SK-N-SH treated with all-trans-retinoic acid at 6 μM for 48 hours (cell line): ENCODE results near the gene PKD1.
"Not testable (repeated sequence)": the region's sequence is repeated elsewhere in the genome, so short reads cannot be mapped to it uniquely, and the experiment has no call there.

Experiments used
- ESRRG ChIP-seq: fragments of 250-450 bp; sonication (Bioruptor Pico); IDR thresholded peaks from 2 replicates; pipeline ENCODE4 v1.6.1; 2021; ENCODE audit warnings: mild to moderate bottlenecking
- ISL1 ChIP-seq: fragments of 250-450 bp; sonication (Bioruptor Pico); IDR thresholded peaks from 2 replicates; pipeline ENCODE4 v2.1.2; 2022; ENCODE audit warnings: mild to moderate bottlenecking, moderate library complexity
- RARB ChIP-seq: fragments of 250-450 bp; sonication (Bioruptor Pico); IDR thresholded peaks from 2 replicates; pipeline ENCODE4 v1.8.0; 2021; ENCODE audit warnings: mild to moderate bottlenecking, moderate library complexity
- ZFP3 ChIP-seq: fragments of 250-450 bp; sonication (Bioruptor Pico); IDR thresholded peaks from 2 replicates; pipeline ENCODE4 v1.5.0; 2020; ENCODE audit warnings: mild to moderate bottlenecking, moderate library complexity
- ZNF565 ChIP-seq: fragments of 450-650 bp; formaldehyde crosslinking; conservative IDR thresholded peaks from 2 replicates; pipeline ENCODE4 v1.5.0; 2020; ENCODE audit warnings: low read depth, mild to moderate bottlenecking, moderate library complexity
- ZNF70 ChIP-seq: fragments of 450-650 bp; formaldehyde crosslinking; IDR thresholded peaks from 2 replicates; pipeline ENCODE4 v1.5.0; 2020; ENCODE audit warnings: mild to moderate bottlenecking, moderate library complexity
- TF ChIP-seq, protein P1 (sequence below): fragments of 250-450 bp; sonication (Bioruptor Pico); IDR thresholded peaks from 2 replicates; pipeline ENCODE4 v1.5.1; 2020; ENCODE audit warnings: low read depth, mild to moderate bottlenecking, moderate library complexity

DNA sequence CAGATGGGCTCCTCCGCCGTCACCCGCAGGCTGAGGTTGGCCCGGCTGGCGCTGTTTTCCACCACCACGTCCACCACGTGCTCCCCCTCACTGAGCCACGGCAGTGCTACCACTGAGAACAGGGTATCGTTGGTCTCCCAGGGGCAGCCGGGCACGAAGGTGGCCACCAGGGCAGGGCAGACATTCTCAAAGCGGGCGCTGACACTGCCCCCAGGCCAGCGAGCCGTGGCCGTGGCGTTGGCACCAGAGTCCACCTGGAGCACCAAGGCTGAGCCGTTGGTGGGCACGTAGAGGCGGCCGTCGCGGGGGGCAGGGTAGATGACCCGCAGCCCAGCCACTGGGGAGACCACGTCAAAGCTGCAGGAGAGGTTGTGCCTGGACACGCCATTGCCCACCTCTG lies 21.5 kb downstream of the PKD1 start:
- not testable (repeated sequence) for TF ChIP-seq RARB; ZFP3 (CRISPR knock-in tag); ZNF70 (CRISPR knock-in tag); ZNF565; ESRRG (CRISPR knock-in tag); ISL1 (CRISPR knock-in tag)
- TF ChIP-seq, protein P1, sequence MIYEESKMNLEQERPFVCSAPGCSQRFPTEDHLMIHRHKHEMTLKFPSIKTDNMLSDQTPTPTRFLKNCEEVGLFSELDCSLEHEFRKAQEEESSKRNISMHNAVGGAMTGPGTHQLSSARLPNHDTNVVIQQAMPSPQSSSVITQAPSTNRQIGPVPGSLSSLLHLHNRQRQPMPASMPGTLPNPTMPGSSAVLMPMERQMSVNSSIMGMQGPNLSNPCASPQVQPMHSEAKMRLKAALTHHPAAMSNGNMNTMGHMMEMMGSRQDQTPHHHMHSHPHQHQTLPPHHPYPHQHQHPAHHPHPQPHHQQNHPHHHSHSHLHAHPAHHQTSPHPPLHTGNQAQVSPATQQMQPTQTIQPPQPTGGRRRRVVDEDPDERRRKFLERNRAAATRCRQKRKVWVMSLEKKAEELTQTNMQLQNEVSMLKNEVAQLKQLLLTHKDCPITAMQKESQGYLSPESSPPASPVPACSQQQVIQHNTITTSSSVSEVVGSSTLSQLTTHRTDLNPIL (CRISPR knock-in tag): not testable (repeated sequence)
